Measurements from ENCODE around the gene ABI3.

GRCh38 chr17:49240619-49241018 is 30.1 kb downstream of the ABI3 start:
- TF ChIP-seq CTCF (IDR thresholded peaks at IDR 0.05; ENCODE audit: low read length) (no peak), EZH2 (optimal IDR thresholded peaks at IDR 0.05; ENCODE audit: low read depth, low read length) (no peak)
